A549 (cell line): Measurements from ENCODE around the gene SLC38A2.

ENCODE experiments used
- CEBPB ChIP-seq, 2 experiments: fragments of >200 bp in 1 of 2; sonication (Bioruptor Twin) in 1 of 2; formaldehyde crosslinking in 1 of 2; IDR thresholded peaks; 2 replicates each; pipeline ENCODE4 v1.6.1; 2012 to 2016
- EP300 ChIP-seq, 2 experiments: fragments of >200 bp; sonication (Bioruptor Twin); formaldehyde crosslinking; IDR thresholded peaks; 2 replicates in 1 of 2; 3 replicates in 1 of 2; pipeline ENCODE4 v1.6.1; 2016 to 2017
- MAZ ChIP-seq: fragments of 150-350 bp; IDR thresholded peaks from 2 replicates; pipeline ENCODE4 v1.6.1; 2014; ENCODE audit warnings: antibody characterized with exemption, low read depth, low read length, borderline replicate concordance
- POLR2A ChIP-seq: IDR thresholded peaks from 2 replicates; pipeline ENCODE4 v1.6.1; 2012; ENCODE audit warnings: mild to moderate bottlenecking, low read length
- RARB ChIP-seq: fragments of 250-450 bp; sonication (Bioruptor Pico); IDR thresholded peaks from 2 replicates; pipeline ENCODE4 v1.8.0; 2021; ENCODE audit warnings: mild to moderate bottlenecking, moderate library complexity
- SMC3 ChIP-seq: fragments of >200 bp; sonication (Bioruptor Twin); formaldehyde crosslinking; IDR thresholded peaks from 3 replicates; pipeline ENCODE4 v1.6.1; 2018; ENCODE audit warnings: inconsistent platforms
- TF ChIP-seq, protein P1 (sequence below): fragments of 200-600 bp; sonication (generic); IDR thresholded peaks from 2 replicates; pipeline ENCODE4 v1.6.1; 2016; ENCODE audit warnings: antibody characterized with exemption, mild to moderate bottlenecking, moderate library complexity
- TF ChIP-seq, protein P2 (sequence below): fragments of >200 bp; sonication (Bioruptor Twin); formaldehyde crosslinking; IDR thresholded peaks from 3 replicates; pipeline ENCODE4 v1.5.1; 2016
- TF ChIP-seq, protein P3 (sequence below): IDR thresholded peaks from 2 replicates; pipeline ENCODE4 v1.6.1; 2012; ENCODE audit warnings: low read depth, borderline replicate concordance

DNA sequence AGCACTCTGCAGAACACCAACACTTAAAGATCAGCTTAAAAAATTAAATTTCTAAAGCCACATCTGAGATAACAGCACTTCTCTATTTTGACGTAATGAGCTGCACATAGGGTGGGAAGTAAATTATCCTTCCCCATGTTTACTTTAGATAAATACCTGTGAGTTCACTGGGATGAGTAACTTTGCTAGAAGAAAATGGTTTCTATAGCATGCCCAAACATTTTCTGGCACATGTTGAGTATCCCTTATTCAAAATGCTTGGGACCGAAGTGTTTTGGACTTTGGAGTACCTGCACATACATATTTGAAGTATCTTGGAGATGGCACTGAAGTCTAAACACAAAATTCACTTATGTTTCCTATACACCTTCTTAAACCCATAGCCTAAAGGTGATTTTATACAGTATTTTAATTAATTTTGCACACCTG is 6.6 kb downstream of the SLC38A2 start:
- no peak for TF ChIP-seq POLR2A
- TF ChIP-seq, protein P1, sequence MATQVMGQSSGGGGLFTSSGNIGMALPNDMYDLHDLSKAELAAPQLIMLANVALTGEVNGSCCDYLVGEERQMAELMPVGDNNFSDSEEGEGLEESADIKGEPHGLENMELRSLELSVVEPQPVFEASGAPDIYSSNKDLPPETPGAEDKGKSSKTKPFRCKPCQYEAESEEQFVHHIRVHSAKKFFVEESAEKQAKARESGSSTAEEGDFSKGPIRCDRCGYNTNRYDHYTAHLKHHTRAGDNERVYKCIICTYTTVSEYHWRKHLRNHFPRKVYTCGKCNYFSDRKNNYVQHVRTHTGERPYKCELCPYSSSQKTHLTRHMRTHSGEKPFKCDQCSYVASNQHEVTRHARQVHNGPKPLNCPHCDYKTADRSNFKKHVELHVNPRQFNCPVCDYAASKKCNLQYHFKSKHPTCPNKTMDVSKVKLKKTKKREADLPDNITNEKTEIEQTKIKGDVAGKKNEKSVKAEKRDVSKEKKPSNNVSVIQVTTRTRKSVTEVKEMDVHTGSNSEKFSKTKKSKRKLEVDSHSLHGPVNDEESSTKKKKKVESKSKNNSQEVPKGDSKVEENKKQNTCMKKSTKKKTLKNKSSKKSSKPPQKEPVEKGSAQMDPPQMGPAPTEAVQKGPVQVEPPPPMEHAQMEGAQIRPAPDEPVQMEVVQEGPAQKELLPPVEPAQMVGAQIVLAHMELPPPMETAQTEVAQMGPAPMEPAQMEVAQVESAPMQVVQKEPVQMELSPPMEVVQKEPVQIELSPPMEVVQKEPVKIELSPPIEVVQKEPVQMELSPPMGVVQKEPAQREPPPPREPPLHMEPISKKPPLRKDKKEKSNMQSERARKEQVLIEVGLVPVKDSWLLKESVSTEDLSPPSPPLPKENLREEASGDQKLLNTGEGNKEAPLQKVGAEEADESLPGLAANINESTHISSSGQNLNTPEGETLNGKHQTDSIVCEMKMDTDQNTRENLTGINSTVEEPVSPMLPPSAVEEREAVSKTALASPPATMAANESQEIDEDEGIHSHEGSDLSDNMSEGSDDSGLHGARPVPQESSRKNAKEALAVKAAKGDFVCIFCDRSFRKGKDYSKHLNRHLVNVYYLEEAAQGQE = no peak
- TF ChIP-seq, protein P2, sequence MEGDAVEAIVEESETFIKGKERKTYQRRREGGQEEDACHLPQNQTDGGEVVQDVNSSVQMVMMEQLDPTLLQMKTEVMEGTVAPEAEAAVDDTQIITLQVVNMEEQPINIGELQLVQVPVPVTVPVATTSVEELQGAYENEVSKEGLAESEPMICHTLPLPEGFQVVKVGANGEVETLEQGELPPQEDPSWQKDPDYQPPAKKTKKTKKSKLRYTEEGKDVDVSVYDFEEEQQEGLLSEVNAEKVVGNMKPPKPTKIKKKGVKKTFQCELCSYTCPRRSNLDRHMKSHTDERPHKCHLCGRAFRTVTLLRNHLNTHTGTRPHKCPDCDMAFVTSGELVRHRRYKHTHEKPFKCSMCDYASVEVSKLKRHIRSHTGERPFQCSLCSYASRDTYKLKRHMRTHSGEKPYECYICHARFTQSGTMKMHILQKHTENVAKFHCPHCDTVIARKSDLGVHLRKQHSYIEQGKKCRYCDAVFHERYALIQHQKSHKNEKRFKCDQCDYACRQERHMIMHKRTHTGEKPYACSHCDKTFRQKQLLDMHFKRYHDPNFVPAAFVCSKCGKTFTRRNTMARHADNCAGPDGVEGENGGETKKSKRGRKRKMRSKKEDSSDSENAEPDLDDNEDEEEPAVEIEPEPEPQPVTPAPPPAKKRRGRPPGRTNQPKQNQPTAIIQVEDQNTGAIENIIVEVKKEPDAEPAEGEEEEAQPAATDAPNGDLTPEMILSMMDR = no peak
- no peak for TF ChIP-seq MAZ
- TF ChIP-seq, protein P3, sequence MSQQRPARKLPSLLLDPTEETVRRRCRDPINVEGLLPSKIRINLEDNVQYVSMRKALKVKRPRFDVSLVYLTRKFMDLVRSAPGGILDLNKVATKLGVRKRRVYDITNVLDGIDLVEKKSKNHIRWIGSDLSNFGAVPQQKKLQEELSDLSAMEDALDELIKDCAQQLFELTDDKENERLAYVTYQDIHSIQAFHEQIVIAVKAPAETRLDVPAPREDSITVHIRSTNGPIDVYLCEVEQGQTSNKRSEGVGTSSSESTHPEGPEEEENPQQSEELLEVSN = no peak
- no peak for TF ChIP-seq SMC3
- TF ChIP-seq EP300 (IDR thresholded peaks at IDR 0.05) = no peak
- no peak for TF ChIP-seq CEBPB (IDR thresholded peaks at IDR 0.05)
- TF ChIP-seq RARB (CRISPR knock-in tag) = no peak
